Testis (tissue), 3 donors: ENCODE data around the gene KRCC1. TPM values are rescaled to one million over a fixed set of nuclear protein-coding genes. Genes with fewer than 3 reads are reported as not detected.

ENCODE experiments used
- DNase-seq: peaks from one replicate; pipeline ENCODE4 v3.0.0-alpha.2; 2019
- H3K27ac ChIP-seq, 2 donors: fragments of 200-600 bp; sonication (generic); one replicate each; pipeline ENCODE4 v1.5.1; 2019
- H3K27me3 ChIP-seq: fragments of 200-600 bp; sonication (generic); one replicate; pipeline ENCODE4 v1.5.1; 2019
- H3K36me3 ChIP-seq: fragments of 200-600 bp; sonication (generic); one replicate; pipeline ENCODE4 v1.5.1; 2017; ENCODE audit warnings: low read depth; ENCODE audit errors: missing control alignments
- H3K4me1 ChIP-seq: fragments of 200-600 bp; sonication (generic); one replicate; pipeline ENCODE4 v1.5.1; 2019
- H3K4me3 ChIP-seq, 2 donors: fragments of 200-600 bp; sonication (generic); one replicate each; pipeline ENCODE4 v1.5.1; 2017 to 2019
- H3K9me3 ChIP-seq: fragments of 200-600 bp; sonication (generic); one replicate; pipeline ENCODE4 v1.5.1; 2017
- CTCF ChIP-seq, 3 experiments: fragments of 450-650 bp in 2 of 3; fragments of 200-600 bp in 1 of 3; sonication (generic) in 1 of 3; IDR thresholded peaks; one replicate each; pipeline ENCODE4 v1.5.1; 2016 to 2019; ENCODE audit warnings: antibody characterized with exemption in 3 of 3, mild to moderate bottlenecking in 2 of 3, moderate library complexity in 1 of 3
- POLR2A ChIP-seq: fragments of 450-650 bp; IDR thresholded peaks from one replicate; pipeline ENCODE4 v1.6.1; 2017; ENCODE audit warnings: antibody characterized with exemption, mild to moderate bottlenecking, moderate library complexity
- WGBS, 2 donors: methylation state at CpG; one replicate each; pipeline ENCODE4 v1.1.5; 2018; 5-methylcytosine and 5-hydroxymethylcytosine counted together
- intact Hi-C: fragments of 100-400 bp; cut with DNase I; formaldehyde crosslinking; loops from one replicate; pipeline ENCODE4 v1.15.1; 2023; ENCODE audit warnings: low total_unique reads
- polyA plus RNA-seq: library from polyadenylated mRNA; stranded (reverse); fragments of 350-450 nt; fragmentation: Illumina TruSeq; extraction: RNeasy Lipid Tissue Mini Kit (QIAGEN cat#74804); gene quantifications from one replicate; pipeline ENCODE4 v1.2.3, GENCODE V29; 2014; ENCODE audit warnings: low read depth, low replicate concordance; ENCODE audit not compliant: insufficient read depth
- total RNA-seq, 2 donors: library from RNA; depleted of rRNA; stranded (reverse); fragments of >200 nt; gene quantifications; one replicate each; pipeline ENCODE4 v1.2.3, GENCODE V29; 2016

The KRCC1 gene
- total and polyA plus RNA-seq, 3 donors from 2014 or later, result 15.4 to 21.1 (median 16.9) TPM

GRCh38 chr2:88080545-88080944 is 25.0 kb upstream of the KRCC1 start:
- Histone ChIP-seq H3K27ac (no peak overlapping the region), H3K4me3 (no peak overlapping the region), H3K36me3 (no peaks in the 10 kb centered on the region), H3K4me1 (peaks cover 13% of the 10 kb centered on the region), H3K27me3 (no peaks in the 10 kb centered on the region), H3K9me3 (no peaks in the 10 kb centered on the region)
- intact Hi-C loops, result no loop called here
- DNase-seq, result no peak
- TF ChIP-seq CTCF (IDR thresholded peaks at IDR 0.05) (no peak), POLR2A (no peak)
- WGBS, 2 donors, result 59 to 73% methylated on average over 2 of the region's 2 CpGs

- intact Hi-C loops, result no loop called here
- Histone ChIP-seq H3K4me3 (no peak overlapping the region), H3K27ac (no peak overlapping the region), H3K36me3 (no peaks in the 10 kb centered on the region), H3K4me1 (peaks cover 13% of the 10 kb centered on the region), H3K9me3 (no peaks in the 10 kb centered on the region), H3K27me3 (no peaks in the 10 kb centered on the region)
- no peak for DNase-seq
- no peak for TF ChIP-seq CTCF (IDR thresholded peaks at IDR 0.05)
- no peak for TF ChIP-seq POLR2A
- 52% methylated on average over 3 of the region's 3 CpGs for WGBS, 2 donors
Observed at GRCh38 chr2:88078643-88079172, 23.1 kb upstream of the KRCC1 start.

- Histone ChIP-seq H3K27me3 (no peaks in the 10 kb centered on the region), H3K4me1 (peaks cover 4% of the 10 kb centered on the region), H3K9me3 (no peaks in the 10 kb centered on the region), H3K36me3 (no peaks in the 10 kb centered on the region), H3K4me3 (no peak overlapping the region), H3K27ac (no peak overlapping the region)
- intact Hi-C loops, result no loop called here
- DNase-seq, result no peak
- 57 to 69% methylated on average over 8 of the region's 8 CpGs for WGBS, 2 donors
- TF ChIP-seq CTCF (IDR thresholded peaks at IDR 0.05), result no peak
- no peak for TF ChIP-seq POLR2A
Observed at GRCh38 chr2:88077080-88077479, 21.5 kb upstream of the KRCC1 start.

- intact Hi-C loops, result no loop called here
- 88 to 90% methylated on average over 4 of the region's 4 CpGs for WGBS, 2 donors
- no peak for DNase-seq
- no peaks in the 10 kb centered on the region for H3K36me3 ChIP-seq
- H3K27ac ChIP-seq, result no peak overlapping the region
- H3K4me3 ChIP-seq, result no peak overlapping the region
- no peaks in the 10 kb centered on the region for H3K9me3 ChIP-seq
- no peak for TF ChIP-seq CTCF (IDR thresholded peaks at IDR 0.05)
- TF ChIP-seq POLR2A, result no peak
- H3K27me3 ChIP-seq, result no peaks in the 10 kb centered on the region
- H3K4me1 ChIP-seq, result no peaks in the 10 kb centered on the region
Observed at GRCh38 chr2:88074854-88075292, 19.3 kb upstream of the KRCC1 start.

GRCh38 chr2:88074150-88074549 is 18.6 kb upstream of the KRCC1 start:
- intact Hi-C loops, result no loop called here
- Histone ChIP-seq H3K27ac (no peak overlapping the region), H3K4me3 (no peak overlapping the region), H3K4me1 (no peaks in the 10 kb centered on the region), H3K36me3 (no peaks in the 10 kb centered on the region), H3K27me3 (no peaks in the 10 kb centered on the region), H3K9me3 (no peaks in the 10 kb centered on the region)
- TF ChIP-seq POLR2A (no peak), CTCF (IDR thresholded peaks at IDR 0.05) (no peak)
- no peak for DNase-seq
